ENCODE measurements around the gene ARFRP1.

ARFRP1 gene

DNA sequence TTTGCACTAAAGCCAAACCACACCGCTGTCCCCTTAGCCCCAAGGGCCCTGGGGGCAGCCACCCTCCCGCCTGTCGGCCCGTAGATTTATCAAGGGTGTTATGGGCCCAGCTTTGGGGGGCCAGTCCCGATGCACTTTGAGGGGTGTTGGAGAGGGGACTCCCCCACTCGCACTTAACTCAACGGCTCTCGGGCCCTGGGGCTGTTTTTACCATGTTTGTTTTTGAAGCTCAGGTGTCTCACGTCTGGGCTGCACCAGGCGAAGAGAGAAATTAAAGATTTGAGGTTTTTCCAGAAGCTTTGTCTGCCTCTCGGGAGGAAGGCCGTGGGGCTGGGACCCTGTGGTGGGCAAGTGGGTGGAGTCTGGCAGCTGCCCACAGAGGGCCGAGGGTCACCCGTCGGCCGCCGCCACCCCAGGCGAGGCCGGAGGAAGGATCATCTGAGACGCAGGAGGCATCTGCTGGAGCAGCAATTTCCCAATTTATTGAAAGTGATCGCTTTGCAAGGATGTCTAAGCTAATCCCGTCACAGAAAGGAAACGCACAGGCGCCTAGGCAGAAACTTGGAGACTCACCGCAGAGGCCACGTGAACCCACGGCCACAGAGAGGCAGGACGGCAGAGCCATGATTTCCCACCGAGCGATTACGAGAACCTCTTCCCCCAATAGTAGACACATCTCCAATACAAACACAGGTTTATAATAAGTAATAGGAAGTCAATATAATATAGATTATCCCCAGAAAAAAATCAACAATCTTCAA is 35.6 kb upstream of the ARFRP1 start:
- DNase-seq, result no peak

DNA sequence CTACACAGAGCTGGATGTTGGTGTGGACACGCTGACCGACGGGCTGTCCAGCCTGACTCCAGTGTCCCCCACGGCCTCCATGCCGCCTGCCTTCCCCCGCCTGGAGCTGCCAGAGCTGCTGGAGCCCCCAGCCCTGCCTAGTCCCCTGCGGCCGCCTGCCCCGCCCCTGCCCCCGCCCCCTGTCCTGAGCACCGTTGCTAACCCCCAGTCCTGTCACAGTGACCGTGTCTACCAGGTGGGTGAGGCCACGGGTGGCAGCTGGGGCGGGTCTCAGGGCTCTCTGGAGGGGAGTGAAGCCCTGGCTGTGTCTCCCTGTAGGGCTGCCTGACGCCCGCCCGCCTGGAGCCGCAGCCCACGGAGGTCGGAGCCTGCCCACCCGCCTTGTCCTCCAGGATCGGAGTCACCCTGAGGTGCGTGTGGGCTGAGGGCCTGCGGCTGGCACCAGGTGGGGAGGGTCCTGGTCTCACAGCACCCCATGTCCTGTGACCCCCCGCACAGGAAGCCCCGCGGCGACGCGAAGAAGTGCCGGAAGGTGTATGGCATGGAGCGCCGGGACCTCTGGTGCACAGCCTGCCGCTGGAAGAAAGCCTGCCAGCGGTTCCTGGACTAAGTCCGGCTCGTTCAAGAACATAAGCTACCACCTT is 34.7 kb upstream of the ARFRP1 start:
- no peak for DNase-seq

DNA sequence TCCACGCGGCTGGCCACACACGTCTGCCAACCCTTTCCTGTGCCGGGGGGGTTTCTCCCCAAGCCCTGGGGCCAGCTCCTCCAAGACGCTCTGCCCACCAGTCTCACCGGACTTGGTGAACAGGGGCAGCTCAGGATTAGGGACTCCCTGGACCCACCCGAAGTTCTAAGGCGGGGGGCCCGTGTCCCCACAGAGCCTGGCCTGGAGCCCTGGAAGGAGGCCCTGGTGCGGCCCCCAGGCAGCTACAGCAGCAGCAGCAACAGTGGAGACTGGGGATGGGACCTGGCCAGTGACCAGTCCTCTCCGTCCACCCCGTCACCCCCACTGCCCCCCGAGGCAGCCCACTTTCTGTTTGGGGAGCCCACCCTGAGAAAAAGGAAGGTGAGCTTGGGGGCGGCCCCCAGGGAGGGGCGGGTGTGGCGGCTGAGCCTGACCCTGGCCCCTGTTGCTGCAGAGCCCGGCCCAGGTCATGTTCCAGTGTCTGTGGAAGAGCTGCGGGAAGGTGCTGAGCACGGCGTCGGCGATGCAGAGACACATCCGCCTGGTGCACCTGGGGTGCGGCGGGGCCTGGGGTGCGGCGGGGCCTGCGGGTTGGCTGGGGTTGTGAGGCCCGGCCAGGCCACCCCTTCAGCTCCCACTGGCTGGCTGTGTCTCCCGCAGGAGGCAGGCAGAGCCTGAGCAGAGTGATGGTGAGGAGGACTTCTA is 34.1 kb upstream of the ARFRP1 start:
- no peak for DNase-seq

DNA sequence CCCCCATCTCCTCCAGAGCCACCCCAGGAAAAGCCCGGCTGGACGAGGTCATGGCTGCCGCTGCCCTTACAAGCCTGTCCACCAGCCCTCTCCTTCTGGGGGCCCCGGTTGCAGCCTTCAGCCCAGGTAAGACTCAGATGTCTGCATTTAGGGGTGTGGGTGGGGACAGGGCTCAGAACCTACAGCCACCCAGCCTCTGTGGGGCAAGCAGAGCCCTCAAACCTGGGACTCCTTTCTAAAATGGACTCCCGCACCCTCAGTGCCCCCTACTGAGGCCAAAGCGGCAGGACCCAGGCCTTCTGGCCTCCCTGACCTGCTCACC is 33.5 kb upstream of the ARFRP1 start:
- no peak for DNase-seq

DNA sequence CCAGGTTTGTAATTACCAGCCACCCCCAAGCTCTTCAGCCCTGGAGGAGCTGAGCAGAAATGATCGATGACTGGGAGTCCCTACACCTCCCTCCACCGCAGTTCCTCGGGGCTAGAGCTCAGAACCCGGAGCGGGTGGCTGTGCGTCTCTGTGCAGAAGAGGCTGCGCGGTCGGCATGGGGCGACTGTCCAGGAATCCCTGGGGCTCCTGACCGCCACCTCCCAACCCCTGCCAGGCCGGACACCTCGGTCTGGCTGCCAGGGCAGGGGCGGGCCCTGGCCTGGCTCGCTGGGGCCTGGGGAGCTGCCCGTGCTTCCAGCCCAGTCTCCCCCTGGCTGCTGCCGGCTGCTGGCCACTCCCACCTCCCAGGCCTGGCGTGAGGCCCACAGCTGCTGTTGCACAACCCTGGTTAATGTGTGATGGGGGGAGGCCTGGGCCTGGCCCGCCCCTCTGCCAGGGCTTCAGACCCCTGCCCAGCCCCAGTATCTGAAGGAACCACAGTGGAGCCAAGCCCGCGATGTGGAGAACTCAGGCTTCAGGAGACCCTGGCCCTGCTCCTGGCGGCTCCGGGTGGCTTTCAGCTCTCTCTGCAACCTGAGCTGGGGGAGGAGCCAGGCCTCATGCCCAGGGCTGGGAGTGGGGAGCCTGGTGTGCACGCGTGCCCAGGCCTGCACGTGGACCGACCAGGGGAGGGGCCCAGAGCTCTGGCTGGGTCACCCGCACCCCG is 33.0 kb upstream of the ARFRP1 start:
- peak; percentile 79 to 87 (median 84) for DNase-seq

DNA sequence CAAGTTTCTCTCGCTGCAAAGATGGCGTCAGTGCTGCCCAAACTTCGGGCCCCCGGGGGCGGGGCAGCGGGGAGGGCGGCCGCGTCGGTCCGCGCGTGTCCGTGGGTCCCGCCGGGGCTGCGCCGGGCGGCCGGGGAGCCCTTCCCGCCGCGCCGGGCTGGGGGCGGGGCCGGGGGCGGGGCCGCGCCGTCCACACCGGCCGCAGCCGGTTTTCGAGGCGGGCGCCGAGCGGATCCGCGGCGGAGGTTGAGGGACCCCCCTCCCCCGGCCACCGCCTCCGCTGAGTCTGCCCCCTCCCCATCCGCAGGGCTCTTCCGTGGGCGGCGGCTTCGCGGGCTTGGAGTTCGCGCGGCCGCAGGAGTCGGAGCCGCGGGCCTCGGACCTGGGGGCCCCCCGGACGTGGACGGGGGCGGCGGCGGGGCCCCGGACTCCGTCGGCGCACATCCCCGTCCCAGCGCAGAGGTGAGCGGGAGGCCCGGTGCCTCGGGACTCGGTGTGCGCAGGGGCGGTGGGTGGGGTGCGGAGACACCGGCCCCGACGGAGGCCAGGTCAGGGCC is 32.4 kb upstream of the ARFRP1 start:
- DNase-seq, result peak; percentile 52 to 75 (median 66)

DNA sequence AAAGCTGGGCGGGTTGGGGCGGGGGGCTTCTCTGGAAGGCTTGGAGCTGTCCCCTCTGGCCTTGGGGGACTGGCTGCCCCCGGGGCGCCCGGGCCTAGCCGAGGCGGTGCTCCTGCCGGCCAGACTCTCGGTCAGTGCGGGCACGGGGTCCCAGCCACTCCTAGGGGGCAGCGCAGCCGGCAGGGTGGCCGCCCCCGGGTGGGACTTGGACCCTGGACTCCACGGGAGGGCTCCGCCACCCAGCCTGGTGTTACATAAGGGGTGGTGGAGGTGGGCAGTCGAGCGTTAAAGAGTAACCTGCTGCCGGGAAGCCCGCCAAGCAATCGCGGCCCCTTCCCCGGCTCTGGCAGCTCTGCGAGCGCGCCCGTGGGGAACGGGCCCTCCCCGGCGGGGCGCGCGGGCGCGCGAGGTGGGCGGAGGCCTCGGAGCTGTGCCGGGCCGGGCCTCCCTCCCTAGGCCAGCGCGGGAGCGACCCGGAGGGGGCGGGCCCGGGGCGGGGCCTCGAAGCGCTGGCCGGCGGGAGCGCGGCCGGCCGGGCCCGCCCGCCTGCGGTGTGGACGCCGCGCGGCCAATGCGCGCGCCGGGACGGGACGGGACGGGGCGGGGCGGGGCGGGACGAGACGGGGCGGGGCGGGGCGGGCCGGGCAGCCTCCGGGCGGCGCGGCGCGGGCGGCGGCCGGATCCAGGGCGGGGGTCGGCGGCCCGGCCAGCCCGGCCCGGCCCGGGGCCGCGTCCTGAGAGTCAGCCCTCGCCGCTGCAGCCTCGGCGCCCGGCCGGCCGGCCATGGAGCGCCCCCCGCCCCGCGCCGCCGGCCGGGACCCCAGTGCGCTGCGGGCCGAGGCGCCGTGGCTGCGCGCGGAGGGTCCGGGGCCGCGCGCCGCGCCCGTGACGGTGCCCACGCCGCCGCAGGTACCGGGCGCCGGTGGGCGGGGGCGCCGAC is 31.6 kb upstream of the ARFRP1 start, which contains the start of gene SLC2A4RG:
TSS of gene SLC2A4RG (plus strand) at position 647 of the 940 bp plus-strand sequence. CDS start at position 784, 137 bp downstream.
- peak; percentile 66 to 91 (median 70) for DNase-seq

DNA sequence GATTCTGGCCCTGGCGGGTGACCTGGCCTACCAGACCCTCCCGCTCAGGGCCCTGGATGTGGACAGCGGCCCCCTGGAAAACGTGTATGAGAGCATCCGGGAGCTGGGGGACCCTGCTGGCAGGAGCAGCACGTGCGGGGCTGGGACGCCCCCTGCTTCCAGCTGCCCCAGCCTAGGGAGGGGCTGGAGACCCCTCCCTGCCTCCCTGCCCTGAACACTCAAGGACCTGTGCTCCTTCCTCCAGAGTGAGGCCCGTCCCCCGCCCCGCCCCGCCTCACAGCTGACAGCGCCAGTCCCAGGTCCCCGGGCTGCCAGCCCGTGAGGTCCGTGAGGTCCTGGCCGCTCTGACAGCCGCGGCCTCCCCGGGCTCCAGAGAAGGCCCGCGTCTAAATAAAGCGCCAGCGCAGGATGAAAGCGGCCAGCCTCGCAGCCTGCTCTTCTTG is 30.9 kb upstream of the ARFRP1 start:
- peak in 1 of 3 experiments; percentile 40 for DNase-seq

DNA sequence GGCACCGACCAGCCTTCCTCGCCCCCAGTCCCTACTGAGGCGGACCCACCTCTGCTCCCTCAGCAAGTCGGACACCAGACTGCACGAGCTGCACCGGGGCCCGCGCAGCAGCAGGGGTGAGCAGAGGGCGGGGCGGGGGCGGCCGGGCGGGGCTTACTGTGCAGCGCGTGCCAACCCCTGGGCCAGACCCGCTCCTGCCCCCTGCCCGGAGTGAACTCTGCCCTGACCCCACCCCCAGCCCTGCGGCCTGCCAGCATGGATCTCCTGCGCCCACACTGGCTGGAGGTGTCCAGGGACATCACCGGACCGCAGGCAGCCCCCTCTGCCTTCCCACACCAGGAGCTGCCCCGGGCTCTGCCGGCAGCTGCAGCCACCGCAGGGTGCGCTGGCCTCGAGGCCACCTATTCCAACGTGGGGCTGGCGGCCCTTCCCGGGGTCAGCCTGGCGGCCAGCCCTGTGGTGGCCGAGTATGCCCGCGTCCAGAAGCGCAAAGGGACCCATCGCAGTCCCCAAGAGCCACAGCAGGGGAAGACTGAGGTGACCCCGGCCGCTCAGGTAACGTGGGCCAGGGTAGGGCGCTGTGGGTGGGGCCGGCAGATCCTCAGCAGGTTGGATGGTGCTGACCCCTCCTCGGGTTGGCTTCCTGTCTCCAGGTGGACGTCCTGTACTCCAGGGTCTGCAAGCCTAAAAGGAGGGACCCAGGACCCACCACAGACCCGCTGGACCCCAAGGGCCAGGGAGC is 30.3 kb upstream of the ARFRP1 start:
- no peak for DNase-seq

DNA sequence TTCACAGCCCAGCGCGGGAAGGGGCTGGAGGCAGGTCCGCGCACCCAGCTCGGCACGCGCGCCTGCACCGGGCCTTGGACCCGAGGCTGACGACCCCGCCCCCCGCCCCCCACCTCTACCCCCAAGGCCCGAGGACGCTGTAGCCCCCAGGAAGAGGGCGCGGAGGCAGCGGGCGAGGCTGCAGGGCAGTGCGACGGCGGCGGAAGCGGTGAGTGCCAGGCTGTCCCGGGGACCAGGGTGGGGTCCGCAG is 29.8 kb upstream of the ARFRP1 start:
- DNase-seq, result no peak

DNA sequence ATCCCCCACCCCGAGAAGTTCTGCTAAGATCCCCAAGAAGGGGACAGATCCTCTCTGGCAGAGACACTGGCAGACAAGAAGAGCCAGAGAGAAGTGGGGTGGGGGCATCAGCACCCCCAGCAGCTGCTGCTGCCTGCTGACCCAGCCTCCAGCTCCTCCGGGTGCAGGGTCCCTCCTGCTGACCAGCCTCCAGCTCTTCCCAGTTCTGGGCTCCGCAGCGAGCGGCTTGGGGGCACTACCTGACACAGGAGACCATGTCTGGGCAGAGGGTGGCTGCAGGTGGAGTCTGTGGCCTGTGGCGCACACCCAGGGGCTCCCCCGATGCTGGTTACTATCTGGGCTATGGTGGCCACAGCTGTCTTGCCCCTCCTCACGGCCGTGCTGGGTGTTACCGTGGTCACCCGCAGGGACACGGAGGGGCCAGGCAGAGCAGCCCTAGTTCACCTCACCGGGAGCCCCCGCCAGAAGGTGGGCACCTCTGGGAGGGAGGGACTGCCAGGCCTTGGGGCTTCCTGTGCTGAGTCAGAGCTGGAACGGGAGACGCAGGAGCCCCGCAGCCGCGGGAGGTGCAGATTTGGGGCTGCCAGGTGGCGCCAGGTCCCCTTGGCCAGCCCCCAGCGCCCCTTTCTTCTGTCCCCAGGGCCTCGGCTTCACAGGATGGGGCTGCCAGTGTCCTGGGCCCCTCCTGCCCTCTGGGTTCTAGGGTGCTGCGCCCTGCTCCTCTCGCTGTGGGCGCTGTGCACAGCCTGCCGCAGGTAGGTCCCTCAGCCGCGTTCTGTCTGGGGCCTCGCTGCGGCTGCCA is 29.3 kb upstream of the ARFRP1 start:
- DNase-seq, result no peak

DNA sequence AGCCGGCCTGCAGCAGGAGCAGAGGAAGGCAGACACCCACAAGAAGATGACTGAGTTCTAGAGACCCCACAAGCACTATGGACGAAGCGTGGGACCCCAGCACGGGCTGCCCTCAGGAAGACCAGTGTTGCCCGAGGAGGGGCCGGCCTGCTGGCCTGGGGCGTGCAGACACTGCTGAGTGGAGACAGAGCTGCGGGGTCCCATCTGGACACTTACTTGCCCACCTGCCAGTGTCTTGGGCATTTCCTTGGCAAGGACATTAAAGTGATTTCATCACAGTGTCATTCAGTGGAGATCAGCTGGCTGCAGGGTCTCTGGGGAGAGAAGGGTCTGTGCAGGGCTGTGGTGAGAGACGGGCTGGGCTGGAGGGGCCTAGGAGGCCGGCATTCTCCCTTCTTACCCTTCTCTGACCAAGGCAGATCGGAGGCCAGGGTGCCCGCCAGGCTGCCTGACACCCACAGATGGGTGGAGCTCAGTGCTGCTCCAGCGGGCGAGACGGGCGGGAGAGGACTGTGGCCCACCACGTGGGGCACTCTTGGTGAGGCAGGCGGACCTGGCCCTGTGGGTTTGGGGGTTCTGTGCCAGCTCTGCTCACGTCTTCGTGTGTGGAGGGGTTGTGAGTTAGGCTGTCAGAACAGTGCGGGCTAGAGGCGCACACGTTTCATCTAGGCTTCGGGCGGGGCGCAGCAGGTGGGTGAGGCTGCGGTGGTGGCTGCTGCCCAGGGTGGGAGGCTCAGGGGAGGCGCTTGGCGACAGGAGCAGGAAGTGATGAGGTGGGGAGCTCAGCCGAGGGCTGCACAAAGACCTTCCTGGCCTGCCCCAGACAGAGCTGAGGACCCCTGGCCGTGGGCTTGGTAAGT is 28.3 kb upstream of the ARFRP1 start, which contains the start of gene LIME1:
TSS of gene LIME1 (plus strand) at position 806 of the 860 bp plus-strand sequence. CDS start 886 bp downstream, outside the sequence.
- no peak for DNase-seq

DNA sequence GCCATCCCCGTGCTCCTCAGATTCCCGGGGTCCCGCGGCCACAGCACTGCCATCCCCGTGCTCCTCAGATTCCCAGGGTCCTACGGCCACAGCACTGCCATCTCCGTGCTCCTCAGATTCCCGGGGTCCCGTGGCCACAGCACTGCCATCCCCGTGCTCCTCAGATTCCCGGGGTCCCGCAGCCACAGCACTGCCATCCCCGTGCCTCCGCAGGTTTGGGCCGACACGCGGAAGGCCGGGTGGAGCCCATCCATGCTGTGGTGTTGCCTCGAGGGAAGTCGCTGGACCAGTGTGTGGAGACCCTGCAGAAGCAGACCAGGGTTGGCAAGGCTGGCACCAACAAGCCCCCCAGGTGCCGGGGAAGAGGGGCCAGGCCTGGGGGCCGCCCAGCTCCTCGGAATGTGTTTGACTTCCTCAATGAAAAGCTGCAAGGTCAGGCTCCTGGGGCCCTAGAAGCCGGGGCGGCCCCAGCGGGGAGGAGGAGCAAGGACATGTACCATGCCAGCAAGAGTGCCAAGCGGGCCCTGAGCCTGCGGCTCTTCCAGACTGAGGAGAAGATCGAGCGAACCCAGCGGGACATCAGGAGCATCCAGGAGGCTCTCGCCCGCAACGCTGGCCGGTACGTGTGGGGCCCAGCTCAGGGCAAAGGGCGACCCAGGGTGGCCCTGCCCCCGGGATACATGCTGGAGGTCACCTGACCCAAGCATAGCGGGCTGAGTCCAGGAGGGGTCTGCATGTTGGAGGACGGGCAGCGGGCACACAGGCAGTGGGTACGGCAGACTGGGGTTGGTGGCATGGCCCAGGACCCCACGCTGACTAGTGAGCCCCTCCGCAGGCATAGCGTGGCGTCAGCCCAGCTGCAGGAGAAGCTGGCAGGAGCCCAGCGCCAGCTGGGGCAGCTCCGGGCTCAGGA is 27.4 kb upstream of the ARFRP1 start:
- DNase-seq, result no peak

DNA sequence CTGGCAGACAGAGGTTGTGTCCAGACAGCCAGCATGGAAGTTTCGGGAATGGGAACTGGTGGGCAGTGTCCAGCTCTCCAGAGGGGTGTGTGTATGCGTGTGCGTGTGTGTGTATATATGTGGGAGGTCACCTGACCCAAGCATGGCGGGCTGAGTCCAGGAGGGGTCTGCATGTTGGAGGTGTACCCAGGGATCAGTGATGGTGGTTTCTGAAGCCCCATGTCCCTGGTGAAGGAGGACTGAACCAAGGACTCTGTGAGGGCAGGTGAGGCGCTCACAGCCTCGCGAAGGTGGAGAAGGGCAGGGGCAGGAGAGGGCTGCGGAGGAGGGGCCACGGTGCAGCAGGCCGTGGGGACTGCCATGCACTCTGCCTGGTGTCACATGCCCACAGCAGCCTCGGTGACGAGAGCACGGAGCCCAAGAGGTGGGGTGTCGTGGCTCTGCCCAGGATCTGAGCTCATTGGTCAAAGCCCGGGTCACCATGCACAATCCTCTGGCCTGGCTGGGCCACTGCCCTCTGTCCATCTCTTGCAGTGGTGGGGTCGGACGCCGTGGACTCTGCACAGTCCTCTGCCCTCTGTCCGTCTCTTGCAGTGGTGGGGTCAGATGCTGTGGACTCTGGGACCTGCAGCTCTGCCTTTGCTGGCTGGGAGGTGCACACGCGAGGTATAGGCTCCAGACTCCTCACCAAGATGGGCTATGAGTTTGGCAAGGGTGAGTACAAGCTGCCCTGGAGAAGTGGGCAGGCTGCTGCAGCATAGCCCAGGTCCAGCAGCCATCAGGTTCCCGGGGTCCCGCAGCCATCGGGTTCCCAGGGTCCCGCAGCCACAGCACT is 26.6 kb upstream of the ARFRP1 start:
- DNase-seq, result no peak

DNA sequence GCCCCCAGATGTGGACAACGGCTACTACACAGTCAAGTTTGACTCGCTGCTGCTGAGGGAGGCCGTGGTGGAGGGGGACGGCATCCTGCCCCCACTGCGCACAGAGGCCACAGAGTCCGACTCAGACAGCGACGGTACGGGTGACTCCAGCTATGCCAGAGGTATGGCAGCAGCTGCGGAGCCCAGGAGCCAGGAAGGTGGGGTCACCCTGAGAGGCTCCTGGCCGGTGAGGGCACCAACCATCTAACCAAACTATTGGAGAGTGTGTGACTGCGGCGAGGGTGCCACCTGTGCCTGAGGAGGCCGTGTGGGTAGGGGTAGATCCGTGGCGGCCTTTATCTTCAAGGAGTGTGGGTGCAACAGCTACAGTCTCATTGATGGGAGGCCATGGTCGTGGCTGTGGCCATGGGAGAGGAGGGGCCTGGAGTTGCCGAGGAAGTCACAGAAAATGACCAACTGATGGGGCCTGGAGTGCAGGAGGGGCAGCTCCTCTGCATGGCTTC is 25.9 kb upstream of the ARFRP1 start:
- DNase-seq, result no peak

DNA sequence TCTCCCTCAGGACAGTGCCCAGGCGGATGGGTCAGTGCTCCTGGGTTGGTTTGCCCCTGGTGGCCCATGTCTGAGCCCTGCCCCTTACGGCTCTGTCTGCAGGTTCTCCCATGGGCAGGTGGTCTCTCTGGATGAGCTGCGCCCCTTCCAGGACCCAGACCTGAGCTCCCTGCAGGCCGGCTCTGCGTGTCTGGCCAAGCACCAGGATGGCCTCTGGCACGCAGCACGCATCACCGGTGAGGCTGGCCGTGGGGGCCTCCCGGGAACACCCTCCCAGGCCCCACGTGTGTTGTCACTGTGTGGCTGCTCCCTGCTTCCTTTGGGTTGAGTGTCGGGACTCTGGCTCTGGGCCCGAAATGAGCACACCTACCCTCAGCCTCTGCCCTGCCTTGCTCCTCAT is 25.3 kb upstream of the ARFRP1 start:
- DNase-seq, result no peak

All from NCI-H1417 (cell line).